Measurements from ENCODE around the gene SCTR. TPM values are rescaled to one million over a fixed set of nuclear protein-coding genes. Genes with fewer than 3 reads are reported as not detected.

SCTR gene
- total RNA-seq, 1 experiment from 2014 or later, result not detected

GRCh38 chr2:119468154-119468955 is 55.9 kb downstream of the SCTR start:
- H3K9me2 ChIP-seq (ENCODE audit: insufficient read depth), result no peaks in the 10 kb centered on the region
- H3K4me3 ChIP-seq, result no peak overlapping the region
- H4K20me1 ChIP-seq (ENCODE audit: insufficient read depth), result no peaks in the 10 kb centered on the region
- ChIA-PET CTCF (no interaction called here), POLR2A (ENCODE audit: unreplicated experiment) (no interaction called here)
- H3K27me3 ChIP-seq (ENCODE audit: insufficient read depth, low read depth), result no peaks in the 10 kb centered on the region
- no peak for DNase-seq
- H3K9me3 ChIP-seq (ENCODE audit: insufficient read depth, low read depth), result no peaks in the 10 kb centered on the region
- no peak overlapping the region for H3K27ac ChIP-seq
- no peak overlapping the region for H3K4me2 ChIP-seq
- H3F3A ChIP-seq (ENCODE audit: insufficient read depth, low read depth), result no peaks in the 10 kb centered on the region
- no peak for TF ChIP-seq EZH2 (IDR thresholded peaks at IDR 0.05; ENCODE audit: low read depth)
- TF ChIP-seq CTCF (conservative IDR thresholded peaks at IDR 0.05), result no peak
- no peak overlapping the region for H2AFZ ChIP-seq
- no peaks in the 10 kb centered on the region for H3K4me1 ChIP-seq (replicated peaks; ENCODE audit: insufficient read depth)
- H3K36me3 ChIP-seq (ENCODE audit: low read depth), result no peaks in the 10 kb centered on the region
- no TSS peak for BruUV-seq (replicated peaks)
- intact Hi-C loops (cut with micrococcal nuclease; ENCODE audit: unreplicated experiment), result no loop called here
- H3K79me2 ChIP-seq (ENCODE audit: low read depth), result no peaks in the 10 kb centered on the region

- Histone ChIP-seq H3K27ac (no peak overlapping the region), H3K27me3 (ENCODE audit: insufficient read depth, low read depth) (no peaks in the 10 kb centered on the region), H3F3A (ENCODE audit: insufficient read depth, low read depth) (no peaks in the 10 kb centered on the region), H3K4me1 (replicated peaks; ENCODE audit: insufficient read depth) (no peaks in the 10 kb centered on the region), H3K9me2 (ENCODE audit: insufficient read depth) (no peaks in the 10 kb centered on the region), H2AFZ (no peak overlapping the region), H3K36me3 (ENCODE audit: low read depth) (no peaks in the 10 kb centered on the region), H3K79me2 (ENCODE audit: low read depth) (no peaks in the 10 kb centered on the region), H3K4me3 (no peak overlapping the region), H4K20me1 (ENCODE audit: insufficient read depth) (no peaks in the 10 kb centered on the region), H3K4me2 (no peak overlapping the region), H3K9me3 (ENCODE audit: insufficient read depth, low read depth) (no peaks in the 10 kb centered on the region)
- DNase-seq, result no peak
- intact Hi-C loops (cut with micrococcal nuclease; ENCODE audit: unreplicated experiment), result no loop called here
- TF ChIP-seq EZH2 (IDR thresholded peaks at IDR 0.05; ENCODE audit: low read depth), result no peak
- TF ChIP-seq CTCF (conservative IDR thresholded peaks at IDR 0.05), result no peak
- ChIA-PET CTCF (interaction anchor here (0.7 kb wide), 1 partner anchor 66 kb away, joined by 7 read pairs; no protein-coding TSS in a partner anchor), POLR2A (ENCODE audit: unreplicated experiment) (no interaction called here)
- BruUV-seq (replicated peaks), result no TSS peak
These were observed 57.9 kb downstream of the SCTR start for GRCh38 chr2:119466373-119466772.

- Histone ChIP-seq H3K4me2 (no peak overlapping the region), H3K4me3 (no peak overlapping the region), H4K20me1 (ENCODE audit: insufficient read depth) (no peaks in the 10 kb centered on the region), H3K36me3 (ENCODE audit: low read depth) (no peaks in the 10 kb centered on the region), H3F3A (ENCODE audit: insufficient read depth, low read depth) (no peaks in the 10 kb centered on the region), H3K9me2 (ENCODE audit: insufficient read depth) (no peaks in the 10 kb centered on the region), H3K4me1 (replicated peaks; ENCODE audit: insufficient read depth) (no peaks in the 10 kb centered on the region), H3K27ac (no peak overlapping the region), H3K9me3 (ENCODE audit: insufficient read depth, low read depth) (no peaks in the 10 kb centered on the region), H3K27me3 (ENCODE audit: insufficient read depth, low read depth) (no peaks in the 10 kb centered on the region), H3K79me2 (ENCODE audit: low read depth) (no peaks in the 10 kb centered on the region), H2AFZ (no peak overlapping the region)
- no TSS peak for BruUV-seq (replicated peaks)
- ChIA-PET CTCF (no interaction called here), POLR2A (ENCODE audit: unreplicated experiment) (no interaction called here)
- intact Hi-C loops (cut with micrococcal nuclease; ENCODE audit: unreplicated experiment), result no loop called here
- TF ChIP-seq EZH2 (IDR thresholded peaks at IDR 0.05; ENCODE audit: low read depth), result no peak
- TF ChIP-seq CTCF (conservative IDR thresholded peaks at IDR 0.05), result no peak
- no peak for DNase-seq
These were observed 58.6 kb downstream of the SCTR start for GRCh38 chr2:119465687-119466086.

Measured in PC-9 (cell line).